Measurements from ENCODE around the gene RBM44. TPM values are rescaled to one million over a fixed set of nuclear protein-coding genes. Genes with fewer than 3 reads are reported as not detected.
"Not testable (repeated sequence)": the region's sequence is repeated elsewhere in the genome, so short reads cannot be mapped to it uniquely, and the experiment has no call there.

Gene RBM44
- 1 to 10 TPM in 3 of 4 donors, under 1 TPM in 1; 0.89 to 4.1 (median 1.5) TPM for total RNA-seq

GRCh38 chr2:237798236-237799059, at the start of gene RBM44:
Gene RBM44, plus strand, starts transcription at chr2:237798779. Its CDS starts 14,831 bp downstream, at chr2:237813610.
- Histone ChIP-seq H3K27ac (no peak within 1 kb of the TSS), H3K4me1 (no peaks in the 10 kb centered on the region), H3K4me3 (replicated peaks in 1 of 3) (no peak within 1 kb of the TSS), H3K36me3 (no peaks in the 10 kb centered on the region), H3K27me3 (no peaks in the 10 kb centered on the region), H3K9me3 (no peaks in the 10 kb centered on the region)
- WGBS, 2 donors = 81 to 82% methylated on average over 84 of the region's 84 CpGs
- TF ChIP-seq CTCF (IDR thresholded peaks at IDR 0.05) (no peak), POLR2A (IDR thresholded peaks at IDR 0.05) (no peak)
- intact Hi-C loops (cut with DNase I) = no loop called here
- no peak for DNase-seq

- no peak overlapping the region for H3K4me3 ChIP-seq (replicated peaks in 1 of 3)
- H3K27ac ChIP-seq = no peak overlapping the region
- H3K9me3 ChIP-seq = no peaks in the 10 kb centered on the region
- no peaks in the 10 kb centered on the region for H3K27me3 ChIP-seq
- TF ChIP-seq POLR2A (IDR thresholded peaks at IDR 0.05) = no peak
- no peak for TF ChIP-seq CTCF (IDR thresholded peaks at IDR 0.05)
- intact Hi-C loops (cut with DNase I) = loop anchor here (5.0 to 10.0 kb wide), 2 partner anchors 77 to 234 kb away; no protein-coding TSS in a partner anchor
- no peak for DNase-seq
- peaks cover 20 to 31% of the 10 kb centered on the region in 2 donors for H3K36me3 ChIP-seq
- H3K4me1 ChIP-seq = peaks cover 0 to 18% of the 10 kb centered on the region in 2 donors
- WGBS, 2 donors = 92 to 94% methylated on average over 11 of the region's 11 CpGs
These were observed 49.6 kb upstream of the RBM44 start for GRCh38 chr2:237749002-237749401.

- H3K4me1 ChIP-seq = peaks cover 0 to 10% of the 10 kb centered on the region in 2 donors
- TF ChIP-seq CTCF (IDR thresholded peaks at IDR 0.05) (no peak), POLR2A (IDR thresholded peaks at IDR 0.05) (no peak)
- WGBS, 2 donors = 74 to 93% methylated on average over 2 of the region's 2 CpGs
- H3K4me3 ChIP-seq (replicated peaks in 1 of 3) = no peak overlapping the region
- H3K9me3 ChIP-seq = no peaks in the 10 kb centered on the region
- H3K27ac ChIP-seq = no peak overlapping the region
- H3K27me3 ChIP-seq = no peaks in the 10 kb centered on the region
- peaks cover 30 to 37% of the 10 kb centered on the region in 2 donors for H3K36me3 ChIP-seq
- no peak for DNase-seq
- intact Hi-C loops (cut with DNase I) = loop anchor here (5.0 to 10.0 kb wide), 2 partner anchors 78 to 235 kb away; no protein-coding TSS in a partner anchor
These were observed 48.6 kb upstream of the RBM44 start for GRCh38 chr2:237749961-237750360.

- peaks cover 35 to 38% of the 10 kb centered on the region in 2 donors for H3K36me3 ChIP-seq
- H3K4me3 ChIP-seq (replicated peaks in 1 of 3); H3K27me3 ChIP-seq; H3K27ac ChIP-seq; intact Hi-C loops (cut with DNase I); H3K4me1 ChIP-seq; H3K9me3 ChIP-seq; DNase-seq: not testable (repeated sequence)
- 90 to 95% methylated on average over 15 of the region's 15 CpGs for WGBS, 2 donors
These were observed 48.1 kb upstream of the RBM44 start for GRCh38 chr2:237750441-237750840.

GRCh38 chr2:237752761-237753165, 45.8 kb upstream of the RBM44 start:
- TF ChIP-seq CTCF (IDR thresholded peaks at IDR 0.05) = no peak
- TF ChIP-seq POLR2A (IDR thresholded peaks at IDR 0.05) = no peak
- H3K36me3 ChIP-seq = peaks cover 44 to 50% of the 10 kb centered on the region in 2 donors
- H3K27ac ChIP-seq = no peak overlapping the region
- intact Hi-C loops (cut with DNase I) = no loop called here
- no peak overlapping the region for H3K4me3 ChIP-seq (replicated peaks in 1 of 3)
- no peaks in the 10 kb centered on the region for H3K9me3 ChIP-seq
- no peak for DNase-seq
- 79 to 84% methylated on average over 5 of the region's 5 CpGs for WGBS, 2 donors
- no peaks in the 10 kb centered on the region for H3K4me1 ChIP-seq
- no peaks in the 10 kb centered on the region for H3K27me3 ChIP-seq
